Rectal smooth muscle tissue (tissue), 1 donor: ENCODE results near the gene SIRT7.

Experiments
- H3K27ac ChIP-seq: one replicate; pipeline ENCODE4 v1.7.0; 2013; ENCODE audit warnings: low read depth, low read length, inconsistent platforms
- H3K27me3 ChIP-seq: one replicate; pipeline ENCODE4 v1.7.0; 2013; ENCODE audit warnings: low read length; ENCODE audit not compliant: control insufficient read depth, insufficient read depth
- H3K36me3 ChIP-seq: one replicate; pipeline ENCODE4 v1.7.0; 2013; ENCODE audit warnings: low read length; ENCODE audit not compliant: control insufficient read depth, insufficient read depth
- H3K4me1 ChIP-seq: one replicate; pipeline ENCODE4 v1.7.0; 2013; ENCODE audit warnings: low read length; ENCODE audit not compliant: control insufficient read depth, insufficient read depth
- H3K4me3 ChIP-seq: one replicate; pipeline ENCODE4 v1.7.0; 2013; ENCODE audit warnings: low read length
- H3K9ac ChIP-seq: one replicate; pipeline ENCODE4 v1.7.0; 2013; ENCODE audit warnings: low read length

The SIRT7 gene

GRCh38 chr17:81948635-81949378 is 30.8 kb upstream of the SIRT7 start:
- no peaks in the 10 kb centered on the region for H3K36me3 ChIP-seq
- H3K4me1 ChIP-seq, result no peaks in the 10 kb centered on the region
- no peak overlapping the region for H3K4me3 ChIP-seq
- H3K9ac ChIP-seq, result no peak overlapping the region
- no peaks in the 10 kb centered on the region for H3K27me3 ChIP-seq
- H3K27ac ChIP-seq, result no peak overlapping the region

- H3K36me3 ChIP-seq, result no peaks in the 10 kb centered on the region
- no peaks in the 10 kb centered on the region for H3K4me1 ChIP-seq
- no peak within 1 kb of the TSS for H3K9ac ChIP-seq
- H3K27ac ChIP-seq, result no peak within 1 kb of the TSS
- no peak within 1 kb of the TSS for H3K4me3 ChIP-seq
- H3K27me3 ChIP-seq, result no peaks in the 10 kb centered on the region
These were observed 29.2 kb upstream of the SIRT7 start, which contains the start of gene MYADML2 for GRCh38 chr17:81947189-81947588. Gene MYADML2, minus strand, starts transcription at chr17:81947233. Its CDS starts 5,492 bp downstream, at chr17:81941741.

GRCh38 chr17:81944858-81945257 is 26.9 kb upstream of the SIRT7 start:
- Histone ChIP-seq H3K36me3 (no peaks in the 10 kb centered on the region), H3K27me3 (no peaks in the 10 kb centered on the region), H3K27ac (no peak overlapping the region), H3K9ac (no peak overlapping the region), H3K4me1 (no peaks in the 10 kb centered on the region), H3K4me3 (no peak overlapping the region)

- no peaks in the 10 kb centered on the region for H3K36me3 ChIP-seq
- no peak overlapping the region for H3K27ac ChIP-seq
- no peak overlapping the region for H3K9ac ChIP-seq
- H3K4me1 ChIP-seq, result no peaks in the 10 kb centered on the region
- H3K4me3 ChIP-seq, result no peak overlapping the region
- H3K27me3 ChIP-seq, result no peaks in the 10 kb centered on the region
These were observed 24.2 kb upstream of the SIRT7 start for GRCh38 chr17:81942167-81942553.

- H3K9ac ChIP-seq, result no peak overlapping the region
- no peaks in the 10 kb centered on the region for H3K36me3 ChIP-seq
- H3K4me1 ChIP-seq, result peaks cover 2% of the 10 kb centered on the region
- no peak overlapping the region for H3K27ac ChIP-seq
- H3K4me3 ChIP-seq, result no peak overlapping the region
- no peaks in the 10 kb centered on the region for H3K27me3 ChIP-seq
These were observed 23.6 kb upstream of the SIRT7 start for GRCh38 chr17:81941484-81942166.

- Histone ChIP-seq H3K4me1 (peaks cover 4% of the 10 kb centered on the region), H3K27ac (no peak overlapping the region), H3K4me3 (no peak overlapping the region), H3K27me3 (no peaks in the 10 kb centered on the region), H3K36me3 (no peaks in the 10 kb centered on the region), H3K9ac (no peak overlapping the region)
These were observed 22.8 kb upstream of the SIRT7 start for GRCh38 chr17:81940538-81941483.

GRCh38 chr17:81939881-81940385 is 22.0 kb upstream of the SIRT7 start:
- Histone ChIP-seq H3K27me3 (no peaks in the 10 kb centered on the region), H3K9ac (no peak overlapping the region), H3K4me1 (peaks cover 4% of the 10 kb centered on the region), H3K36me3 (no peaks in the 10 kb centered on the region), H3K27ac (no peak overlapping the region), H3K4me3 (no peak overlapping the region)

GRCh38 chr17:81939218-81939617 is 21.2 kb upstream of the SIRT7 start:
- H3K27ac ChIP-seq, result no peak overlapping the region
- no peak overlapping the region for H3K9ac ChIP-seq
- no peaks in the 10 kb centered on the region for H3K36me3 ChIP-seq
- H3K4me3 ChIP-seq, result no peak overlapping the region
- peaks cover 4% of the 10 kb centered on the region for H3K4me1 ChIP-seq
- no peaks in the 10 kb centered on the region for H3K27me3 ChIP-seq

GRCh38 chr17:81935709-81936084 is 17.7 kb upstream of the SIRT7 start:
- Histone ChIP-seq H3K4me1 (peaks cover 4% of the 10 kb centered on the region), H3K27me3 (peaks cover 5% of the 10 kb centered on the region), H3K9ac (no peak overlapping the region)

GRCh38 chr17:81934850-81935708 is 17.1 kb upstream of the SIRT7 start:
- no peak overlapping the region for H3K4me3 ChIP-seq

More at GRCh38 chr17:81935709-81936084, 17.7 kb upstream of the SIRT7 start:
- no peak overlapping the region for H3K4me3 ChIP-seq
- no peaks in the 10 kb centered on the region for H3K36me3 ChIP-seq
- H3K27ac ChIP-seq, result no peak overlapping the region

GRCh38 chr17:81934098-81934757 is 16.3 kb upstream of the SIRT7 start:
- Histone ChIP-seq H3K4me3 (no peak overlapping the region), H3K9ac (no peak overlapping the region), H3K27ac (no peak overlapping the region), H3K27me3 (peaks cover 5% of the 10 kb centered on the region), H3K36me3 (no peaks in the 10 kb centered on the region), H3K4me1 (peaks cover 4% of the 10 kb centered on the region)

More at GRCh38 chr17:81934850-81935708, 17.1 kb upstream of the SIRT7 start:
- Histone ChIP-seq H3K9ac (no peak overlapping the region), H3K27ac (no peak overlapping the region), H3K27me3 (peaks cover 5% of the 10 kb centered on the region), H3K4me1 (peaks cover 4% of the 10 kb centered on the region), H3K36me3 (no peaks in the 10 kb centered on the region)
